Stimulated activated CD8-positive, alpha-beta memory T cell treated with anti-CD3 and anti-CD28 coated beads, Interleukin-15, amount 100 ng/mL, for 1 hour (primary cell): ENCODE data around the gene SMCO4.
"Not testable (repeated sequence)": the region's sequence is repeated elsewhere in the genome, so short reads cannot be mapped to it uniquely, and the experiment has no call there.

Experiments
- DNase-seq: peaks from one replicate; pipeline ENCODE4 v3.0.0-alpha.2; 2020; ENCODE audit warnings: low read depth

Gene SMCO4

DNA sequence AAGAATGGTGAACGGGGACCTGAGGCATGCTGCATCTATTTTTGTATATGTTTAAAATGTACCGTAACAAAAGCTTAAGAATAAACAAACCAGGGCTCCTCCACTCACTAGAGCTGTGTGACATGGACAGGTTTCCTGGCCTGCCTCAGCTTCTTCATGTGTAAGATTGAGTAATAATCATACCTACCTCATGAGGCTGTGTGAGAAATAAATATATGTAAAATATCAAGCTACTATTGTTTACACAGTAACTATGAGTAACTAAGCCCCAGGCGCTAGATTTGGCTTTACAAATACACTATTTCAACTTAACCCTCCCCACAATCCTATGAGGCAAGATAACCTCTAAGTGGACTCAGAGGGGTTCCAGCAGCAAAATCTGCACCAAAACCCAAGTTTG, 66.4 kb downstream of the SMCO4 start:
- DNase-seq: no peak

DNA sequence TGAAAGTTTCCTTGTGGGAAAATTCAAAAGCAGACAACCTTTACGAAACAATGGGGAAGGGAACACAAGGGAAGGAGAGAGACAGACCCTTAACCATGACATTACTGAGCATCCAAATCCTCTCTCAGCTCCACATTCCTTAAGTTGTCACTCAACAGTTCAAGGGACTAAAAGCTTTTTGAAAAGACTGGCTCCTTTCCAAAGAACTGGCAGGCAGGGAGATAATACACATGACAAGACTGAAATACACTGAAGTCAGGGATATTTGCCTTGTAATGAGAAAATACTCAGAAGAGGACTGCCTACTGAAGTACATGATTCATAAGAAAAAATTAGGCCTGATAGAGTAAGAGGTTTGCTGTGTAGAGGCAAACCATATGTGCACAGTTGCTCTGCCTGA, 69.1 kb downstream of the SMCO4 start:
- DNase-seq: no peak

DNA sequence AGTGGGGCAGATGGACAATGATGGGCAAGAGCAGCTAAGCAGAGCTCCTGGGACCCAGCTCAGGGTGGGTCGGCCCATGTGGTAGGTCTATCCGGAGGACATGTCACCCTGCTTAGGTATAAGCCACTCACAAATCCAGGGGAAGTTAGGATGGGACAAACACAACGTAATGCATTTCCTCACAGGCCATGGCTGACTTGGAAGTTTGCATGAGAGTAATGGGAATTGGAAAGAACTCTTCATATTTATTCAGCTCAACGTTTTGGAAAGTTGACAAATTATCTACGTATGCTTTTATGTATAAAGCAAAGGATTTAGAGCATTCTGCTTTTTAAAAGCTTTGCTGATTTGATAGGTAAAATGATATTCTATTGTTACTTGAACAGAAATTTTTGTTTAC, 74.9 kb downstream of the SMCO4 start:
- no peak for DNase-seq

- no peak for DNase-seq
Observed at GRCh38 chr11:93467054-93467453, 76.1 kb downstream of the SMCO4 start.

DNA sequence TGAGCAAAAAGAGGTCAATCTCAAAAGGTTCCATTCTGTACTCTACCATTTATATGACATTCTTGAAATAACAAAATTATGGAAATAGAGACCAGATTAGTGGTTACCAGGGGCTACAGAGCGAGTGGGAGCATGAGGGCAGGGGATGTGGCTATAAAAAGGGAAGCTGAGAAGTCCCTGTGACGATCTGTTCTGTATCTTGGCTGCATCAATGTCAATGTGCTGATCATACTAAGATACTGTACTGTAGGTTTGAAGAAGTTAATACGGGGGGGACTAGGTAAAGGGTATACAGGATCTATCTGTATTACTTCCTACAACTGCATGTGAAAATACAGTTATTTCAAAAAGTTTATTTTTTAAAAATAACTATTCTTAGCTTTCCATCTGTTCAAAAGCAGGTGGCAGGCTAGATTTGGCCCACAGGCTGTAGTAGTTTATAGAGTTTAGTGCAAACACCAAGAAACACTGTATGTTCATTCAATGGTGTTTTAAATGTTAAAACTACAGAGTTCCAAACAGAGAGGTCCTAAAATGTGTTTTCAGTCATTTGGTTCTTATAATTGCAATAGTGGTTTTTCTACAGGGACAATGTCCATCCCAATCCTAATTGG, 78.2 kb downstream of the SMCO4 start:
- no peak for DNase-seq

DNA sequence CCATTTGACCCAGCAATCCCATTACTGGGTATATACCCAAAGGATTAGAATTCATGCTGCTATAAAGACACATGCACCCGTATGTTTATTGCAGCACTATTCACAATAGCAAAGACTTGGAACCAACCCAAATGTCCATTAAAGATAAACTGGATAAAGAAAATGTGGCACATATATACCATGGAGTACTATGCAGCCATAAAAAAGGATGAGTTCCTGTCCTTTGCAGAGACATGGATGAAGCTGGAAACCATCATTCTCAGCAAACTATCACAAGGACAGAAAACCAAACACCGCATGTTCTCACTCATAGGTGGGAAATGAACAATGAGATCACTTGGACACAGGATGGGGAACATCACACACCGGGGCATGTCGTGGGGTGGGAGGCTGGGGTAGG, 79.5 kb downstream of the SMCO4 start:
- DNase-seq: not testable (repeated sequence)

DNA sequence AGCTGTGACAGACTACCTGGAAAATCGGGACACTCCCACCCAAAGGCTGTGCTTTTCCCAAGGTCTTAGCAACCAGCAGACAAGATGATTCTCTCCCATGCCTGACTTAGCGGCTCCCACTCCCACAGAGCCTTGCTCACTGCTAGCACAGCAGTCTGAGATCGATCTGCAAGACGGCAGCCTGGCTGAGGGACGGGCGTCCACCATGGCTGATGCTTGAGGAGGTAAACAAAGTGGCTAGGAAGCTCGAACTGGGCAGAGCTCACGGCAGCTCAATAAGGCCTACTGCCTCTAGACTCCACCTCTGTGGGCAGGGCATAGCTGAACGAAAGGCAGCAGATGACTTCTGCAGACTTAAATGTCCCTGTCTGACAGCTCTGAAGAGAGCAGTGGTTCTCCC, 84.9 kb downstream of the SMCO4 start:
- DNase-seq: no peak

- no peak for DNase-seq
Observed at GRCh38 chr11:93444617-93445073, 98.5 kb downstream of the SMCO4 start.

GRCh38 chr11:93443232-93443631, 100.0 kb downstream of the SMCO4 start:
- DNase-seq: not testable (repeated sequence)

- DNase-seq: no peak
Observed at GRCh38 chr11:93432247-93432646, 110.9 kb downstream of the SMCO4 start.
